ENCODE data around the gene CHCHD6. TPM values are rescaled to one million over a fixed set of nuclear protein-coding genes. Genes with fewer than 3 reads are reported as not detected.

Gene CHCHD6
- total RNA-seq, 3 donors from 2014 or later (not counting 1 experiment from before 2014, with no cell fraction given): 5.3 to 9.9 (median 8.3) TPM

- no peak overlapping the region for H3K4me3 Mint-ChIP-seq
- WGBS (ENCODE audit: insufficient coverage): 26% methylated on average over 30 of the region's 30 CpGs
- peaks cover 7% of the 10 kb centered on the region in 2 donors for H3K4me1 Mint-ChIP-seq
- Histone ChIP-seq H3K4me1 (ENCODE audit: control insufficient read depth, insufficient read depth, low read length) (peaks cover 10% of the 10 kb centered on the region), H3K27ac (ENCODE audit: low read length) (no peak overlapping the region), H3K9me3 (ENCODE audit: control insufficient read depth, insufficient read depth, low read length) (no peaks in the 10 kb centered on the region), H3K27me3 (ENCODE audit: control insufficient read depth, insufficient read depth, low read length) (peaks cover 11% of the 10 kb centered on the region), H3K36me3 (ENCODE audit: control insufficient read depth, insufficient read depth, low read length) (no peaks in the 10 kb centered on the region), H3K4me3 (ENCODE audit: low read length) (no peak overlapping the region)
- no peak for TF ChIP-seq CTCF (IDR thresholded peaks at IDR 0.05)
- peaks cover 22 to 50% of the 10 kb centered on the region in 2 donors for H3K27me3 Mint-ChIP-seq (ENCODE audit: low read depth in 2 of 2)
- no peaks in the 10 kb centered on the region for H3K9me3 Mint-ChIP-seq
- no peak overlapping the region for H3K27ac Mint-ChIP-seq
- DNase-seq (peak in 1 of 2 donors; percentile 10), ATAC-seq (peak in 2 of 3 donors; percentile 8 to 29)
- intact Hi-C loops (cut with micrococcal nuclease): loop anchor here (2.0 to 5.0 kb wide), 2 partner anchors 303 to 866 kb away; partner anchors contain the start of gene PLXNA1
- H3K36me3 Mint-ChIP-seq: peaks cover 7% of the 10 kb centered on the region
Measured at GRCh38 chr3:126678693-126679317, 25.2 kb upstream of the CHCHD6 start.

DNA sequence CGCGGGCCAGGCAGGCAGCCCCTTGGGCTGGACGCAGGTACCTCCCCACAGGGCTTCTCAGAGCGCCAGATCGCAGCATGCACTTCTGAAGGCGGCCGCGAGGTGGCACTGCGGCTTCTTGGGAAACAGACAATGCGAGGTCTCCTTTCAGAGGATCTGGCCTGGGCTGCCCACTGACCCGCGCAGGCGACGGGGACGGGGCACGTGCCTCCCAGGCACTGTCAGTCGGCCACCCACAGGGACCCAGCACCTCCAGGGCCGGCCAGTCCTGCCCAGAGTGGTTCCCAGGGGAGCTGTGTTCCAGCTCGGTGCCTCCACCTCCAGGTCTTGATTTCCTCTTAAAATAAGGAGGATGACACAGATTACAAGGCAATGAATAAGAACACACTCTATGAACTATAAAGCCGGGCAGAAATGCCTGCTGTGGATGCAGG is 24.7 kb upstream of the CHCHD6 start:
- H3K4me1 ChIP-seq (ENCODE audit: control insufficient read depth, insufficient read depth, low read length): peaks cover 10% of the 10 kb centered on the region
- H3K4me3 ChIP-seq (ENCODE audit: low read length): no peak overlapping the region
- peak; percentile 99 for TF ChIP-seq CTCF (IDR thresholded peaks at IDR 0.05)
- ATAC-seq: peak; percentile 77 to 95 (median 95)
- H3K9me3 Mint-ChIP-seq: no peaks in the 10 kb centered on the region
- DNase-seq: peak; percentile 76 to 81
- no peaks in the 10 kb centered on the region for H3K36me3 ChIP-seq (ENCODE audit: control insufficient read depth, insufficient read depth, low read length)
- peaks cover 7% of the 10 kb centered on the region in 2 donors for H3K4me1 Mint-ChIP-seq
- intact Hi-C loops (cut with micrococcal nuclease): loop anchor here (2.0 to 5.0 kb wide), 2 partner anchors 303 to 865 kb away; partner anchors contain the start of gene PLXNA1
- no peak overlapping the region for H3K27ac Mint-ChIP-seq
- peaks cover 22 to 50% of the 10 kb centered on the region in 2 donors for H3K27me3 Mint-ChIP-seq (ENCODE audit: low read depth in 2 of 2)
- no peak overlapping the region for H3K4me3 Mint-ChIP-seq
- H3K36me3 Mint-ChIP-seq: peaks cover 7% of the 10 kb centered on the region
- H3K27ac ChIP-seq (ENCODE audit: low read length): no peak overlapping the region
- H3K9me3 ChIP-seq (ENCODE audit: control insufficient read depth, insufficient read depth, low read length): no peaks in the 10 kb centered on the region
- peaks cover 11% of the 10 kb centered on the region for H3K27me3 ChIP-seq (ENCODE audit: control insufficient read depth, insufficient read depth, low read length)
- whole genome bisulfite sequencing (ENCODE audit: insufficient coverage): 7% methylated on average over 20 of the region's 20 CpGs

DNA sequence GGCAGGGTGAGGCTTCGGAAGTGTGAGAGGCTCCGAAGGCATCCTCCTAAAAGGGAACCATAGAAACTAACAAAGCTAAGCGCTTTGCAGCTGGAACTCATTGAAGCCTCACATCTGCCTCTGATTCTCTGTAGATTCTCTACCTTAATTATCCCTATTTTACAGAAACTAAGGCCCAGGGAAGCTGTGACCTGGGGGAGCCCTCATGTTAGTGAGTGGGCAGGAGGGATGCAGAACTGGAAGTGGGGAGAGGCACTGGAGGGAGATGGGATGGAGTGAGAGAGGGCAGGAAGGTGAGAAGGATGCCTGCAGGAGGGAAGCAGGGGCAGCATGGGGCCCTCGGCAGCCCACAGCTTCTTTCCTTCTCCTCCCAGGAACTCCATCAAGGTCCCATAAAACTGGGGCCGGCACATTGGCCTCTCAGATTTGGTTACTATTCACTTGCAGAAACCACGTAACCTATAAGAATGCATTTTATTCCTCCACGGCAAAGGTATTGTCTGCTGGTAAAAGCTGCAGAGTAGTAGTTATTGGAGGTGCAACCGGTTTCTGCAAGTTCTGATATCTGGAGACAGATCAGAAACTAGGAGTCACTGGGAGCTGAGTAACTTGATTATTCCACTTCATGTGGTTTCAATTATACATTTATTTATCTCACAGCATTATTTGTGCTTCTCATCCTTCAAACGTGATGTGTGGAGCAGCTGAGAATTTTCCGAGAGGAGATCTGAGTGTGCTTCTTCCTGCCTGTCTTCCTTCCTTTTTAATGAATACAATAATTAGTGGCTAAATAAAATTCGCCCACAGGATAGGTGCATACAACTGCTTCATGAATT is 24.0 kb upstream of the CHCHD6 start:
- Histone ChIP-seq H3K4me3 (ENCODE audit: low read length) (no peak overlapping the region), H3K9me3 (ENCODE audit: control insufficient read depth, insufficient read depth, low read length) (no peaks in the 10 kb centered on the region), H3K36me3 (ENCODE audit: control insufficient read depth, insufficient read depth, low read length) (no peaks in the 10 kb centered on the region), H3K4me1 (ENCODE audit: control insufficient read depth, insufficient read depth, low read length) (peaks cover 10% of the 10 kb centered on the region), H3K27me3 (ENCODE audit: control insufficient read depth, insufficient read depth, low read length) (peaks cover 11% of the 10 kb centered on the region), H3K27ac (ENCODE audit: low read length) (no peak overlapping the region)
- Mint-ChIP-seq H3K27me3 (ENCODE audit: low read depth in 2 of 2) (peaks cover 25 to 46% of the 10 kb centered on the region in 2 donors), H3K36me3 (peaks cover 2% of the 10 kb centered on the region), H3K9me3 (no peaks in the 10 kb centered on the region), H3K27ac (no peak overlapping the region), H3K4me1 (peaks cover 7% of the 10 kb centered on the region in 2 donors), H3K4me3 (no peak overlapping the region)
- no peak for DNase-seq
- intact Hi-C loops (cut with micrococcal nuclease): loop anchor here (2.0 to 5.0 kb wide), 2 partner anchors 302 to 865 kb away; partner anchors contain the start of gene PLXNA1
- ATAC-seq: no peak
- WGBS (ENCODE audit: insufficient coverage): 88% methylated on average over 11 of the region's 11 CpGs
- no peak for TF ChIP-seq CTCF (IDR thresholded peaks at IDR 0.05)
